Measurements from ENCODE around the gene ADGRL3. TPM values are rescaled to one million over a fixed set of nuclear protein-coding genes. Genes with fewer than 3 reads are reported as not detected.
"Not testable (repeated sequence)": the region's sequence is repeated elsewhere in the genome, so short reads cannot be mapped to it uniquely, and the experiment has no call there.

ADGRL3 gene
- total RNA-seq, 1 donor from 2014 or later, result 44.8 TPM

DNA sequence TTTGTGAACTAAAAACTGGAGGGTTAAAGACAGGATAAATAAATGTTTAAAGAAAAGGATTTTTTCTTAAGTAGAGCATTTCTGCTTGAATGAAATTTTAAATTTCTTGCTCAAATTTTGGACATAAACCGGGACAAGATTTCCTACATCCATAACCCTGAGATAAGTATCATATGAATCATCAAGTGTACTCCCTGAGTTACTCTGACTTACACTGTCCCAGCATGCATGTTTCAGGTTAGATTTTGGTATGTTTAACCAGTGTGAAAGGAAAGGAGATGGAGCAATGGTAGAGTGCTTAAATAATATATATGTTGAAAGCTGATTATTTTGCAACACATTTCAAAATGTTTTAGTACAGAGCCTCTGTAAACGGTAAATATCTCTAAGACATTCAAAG is 175.2 kb downstream of the ADGRL3 start:
- no peak overlapping the region for H3K4me3 Mint-ChIP-seq (ENCODE audit: unreplicated experiment)
- DNase-seq (ENCODE audit: low spot score), result no peak
- H3K27me3 Mint-ChIP-seq (ENCODE audit: unreplicated experiment), result no peaks in the 10 kb centered on the region
- H3K4me1 Mint-ChIP-seq (ENCODE audit: unreplicated experiment), result peaks cover 3% of the 10 kb centered on the region
- H3K36me3 Mint-ChIP-seq (ENCODE audit: low read depth, unreplicated experiment), result no peaks in the 10 kb centered on the region
- no peaks in the 10 kb centered on the region for H3K9me3 Mint-ChIP-seq (ENCODE audit: unreplicated experiment)
- TF ChIP-seq, protein P1, sequence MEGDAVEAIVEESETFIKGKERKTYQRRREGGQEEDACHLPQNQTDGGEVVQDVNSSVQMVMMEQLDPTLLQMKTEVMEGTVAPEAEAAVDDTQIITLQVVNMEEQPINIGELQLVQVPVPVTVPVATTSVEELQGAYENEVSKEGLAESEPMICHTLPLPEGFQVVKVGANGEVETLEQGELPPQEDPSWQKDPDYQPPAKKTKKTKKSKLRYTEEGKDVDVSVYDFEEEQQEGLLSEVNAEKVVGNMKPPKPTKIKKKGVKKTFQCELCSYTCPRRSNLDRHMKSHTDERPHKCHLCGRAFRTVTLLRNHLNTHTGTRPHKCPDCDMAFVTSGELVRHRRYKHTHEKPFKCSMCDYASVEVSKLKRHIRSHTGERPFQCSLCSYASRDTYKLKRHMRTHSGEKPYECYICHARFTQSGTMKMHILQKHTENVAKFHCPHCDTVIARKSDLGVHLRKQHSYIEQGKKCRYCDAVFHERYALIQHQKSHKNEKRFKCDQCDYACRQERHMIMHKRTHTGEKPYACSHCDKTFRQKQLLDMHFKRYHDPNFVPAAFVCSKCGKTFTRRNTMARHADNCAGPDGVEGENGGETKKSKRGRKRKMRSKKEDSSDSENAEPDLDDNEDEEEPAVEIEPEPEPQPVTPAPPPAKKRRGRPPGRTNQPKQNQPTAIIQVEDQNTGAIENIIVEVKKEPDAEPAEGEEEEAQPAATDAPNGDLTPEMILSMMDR (IDR thresholded peaks at IDR 0.05; ENCODE audit: unreplicated experiment), result no peak
- no peak overlapping the region for H3K27ac Mint-ChIP-seq (ENCODE audit: unreplicated experiment)

- TF ChIP-seq, protein P1 (IDR thresholded peaks at IDR 0.05; ENCODE audit: unreplicated experiment), result no peak
- no peaks in the 10 kb centered on the region for H3K36me3 Mint-ChIP-seq (ENCODE audit: low read depth, unreplicated experiment)
Measured at GRCh38 chr4:61376301-61376700, 176.2 kb downstream of the ADGRL3 start.

DNA sequence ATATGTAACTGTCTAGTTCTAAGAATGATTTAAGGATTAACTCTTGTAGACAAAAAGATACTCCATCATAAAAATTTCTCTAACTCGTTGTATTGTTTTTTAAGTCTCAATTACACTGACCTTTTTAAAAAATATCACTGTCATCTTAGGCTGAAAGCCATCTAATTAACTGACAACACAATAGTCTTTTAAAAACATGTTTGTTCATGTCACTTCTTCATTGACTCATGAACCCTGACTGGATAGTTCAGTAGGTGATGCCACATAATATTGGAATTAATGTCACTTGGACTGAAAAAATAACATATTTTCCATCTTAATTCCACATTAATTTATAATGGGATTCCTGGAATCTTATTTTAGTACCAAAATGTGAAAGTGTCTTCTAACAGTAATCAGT is 179.3 kb downstream of the ADGRL3 start:
- Mint-ChIP-seq H3K27me3 (ENCODE audit: unreplicated experiment) (peaks cover 1% of the 10 kb centered on the region), H3K4me3 (ENCODE audit: unreplicated experiment) (no peak overlapping the region)

More at GRCh38 chr4:61376301-61376700, 176.2 kb downstream of the ADGRL3 start:
- no peak overlapping the region for H3K4me3 Mint-ChIP-seq (ENCODE audit: unreplicated experiment)
- peaks cover 3% of the 10 kb centered on the region for H3K4me1 Mint-ChIP-seq (ENCODE audit: unreplicated experiment)
- no peak overlapping the region for H3K27ac Mint-ChIP-seq (ENCODE audit: unreplicated experiment)
- no peak for DNase-seq (ENCODE audit: low spot score)
- H3K27me3 Mint-ChIP-seq (ENCODE audit: unreplicated experiment), result peaks cover 1% of the 10 kb centered on the region
- H3K9me3 Mint-ChIP-seq (ENCODE audit: unreplicated experiment), result no peaks in the 10 kb centered on the region

GRCh38 chr4:61380865-61381264 is 180.7 kb downstream of the ADGRL3 start:
- H3K4me1 Mint-ChIP-seq (ENCODE audit: unreplicated experiment), result no peaks in the 10 kb centered on the region
- no peak for DNase-seq (ENCODE audit: low spot score)
- TF ChIP-seq, protein P1 (IDR thresholded peaks at IDR 0.05; ENCODE audit: unreplicated experiment), result no peak
- H3K36me3 Mint-ChIP-seq (ENCODE audit: low read depth, unreplicated experiment), result no peaks in the 10 kb centered on the region
- H3K27ac Mint-ChIP-seq (ENCODE audit: unreplicated experiment), result no peak overlapping the region
- no peak overlapping the region for H3K4me3 Mint-ChIP-seq (ENCODE audit: unreplicated experiment)
- peaks cover 1% of the 10 kb centered on the region for H3K27me3 Mint-ChIP-seq (ENCODE audit: unreplicated experiment)
- H3K9me3 Mint-ChIP-seq (ENCODE audit: unreplicated experiment), result no peaks in the 10 kb centered on the region

More for the DNA sequence above, 179.3 kb downstream of the ADGRL3 start:
- TF ChIP-seq, protein P1 (IDR thresholded peaks at IDR 0.05; ENCODE audit: unreplicated experiment), result no peak
- Mint-ChIP-seq H3K36me3 (ENCODE audit: low read depth, unreplicated experiment) (no peaks in the 10 kb centered on the region), H3K27ac (ENCODE audit: unreplicated experiment) (no peak overlapping the region), H3K9me3 (ENCODE audit: unreplicated experiment) (no peaks in the 10 kb centered on the region), H3K4me1 (ENCODE audit: unreplicated experiment) (peaks cover 1% of the 10 kb centered on the region)
- no peak for DNase-seq (ENCODE audit: low spot score)

DNA sequence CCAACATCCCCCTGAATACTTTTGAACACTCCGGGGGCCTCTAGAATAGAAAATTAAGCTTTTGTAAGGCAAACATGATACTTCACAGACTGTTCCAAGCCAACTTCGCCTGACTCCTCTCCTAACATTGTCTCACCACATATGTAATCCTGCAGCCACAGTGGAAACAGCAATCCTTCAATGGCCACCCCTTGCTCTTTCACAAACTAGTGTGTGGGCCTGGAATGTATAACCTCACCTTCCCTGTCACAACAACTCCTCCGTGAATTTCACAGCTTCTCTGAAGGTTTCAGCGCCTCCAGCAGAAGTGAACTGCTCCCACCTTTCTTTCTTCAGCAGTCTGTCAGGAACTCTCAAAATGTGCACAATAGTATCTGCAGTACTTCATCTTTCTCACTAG is 185.1 kb downstream of the ADGRL3 start:
- H3K9me3 Mint-ChIP-seq (ENCODE audit: unreplicated experiment), result no peaks in the 10 kb centered on the region
- H3K36me3 Mint-ChIP-seq (ENCODE audit: low read depth, unreplicated experiment), result no peaks in the 10 kb centered on the region
- H3K4me3 Mint-ChIP-seq (ENCODE audit: unreplicated experiment), result no peak overlapping the region
- TF ChIP-seq, protein P1 (IDR thresholded peaks at IDR 0.05; ENCODE audit: unreplicated experiment), result no peak
- H3K27ac Mint-ChIP-seq (ENCODE audit: unreplicated experiment), result no peak overlapping the region
- peaks cover 1% of the 10 kb centered on the region for H3K27me3 Mint-ChIP-seq (ENCODE audit: unreplicated experiment)
- H3K4me1 Mint-ChIP-seq (ENCODE audit: unreplicated experiment), result no peaks in the 10 kb centered on the region
- no peak for DNase-seq (ENCODE audit: low spot score)

GRCh38 chr4:61387372-61387771 is 187.2 kb downstream of the ADGRL3 start:
- not testable (repeated sequence) for DNase-seq (ENCODE audit: low spot score); H3K9me3 Mint-ChIP-seq (ENCODE audit: unreplicated experiment); H3K27ac Mint-ChIP-seq (ENCODE audit: unreplicated experiment); H3K27me3 Mint-ChIP-seq (ENCODE audit: unreplicated experiment); H3K4me3 Mint-ChIP-seq (ENCODE audit: unreplicated experiment); H3K36me3 Mint-ChIP-seq (ENCODE audit: low read depth, unreplicated experiment); H3K4me1 Mint-ChIP-seq (ENCODE audit: unreplicated experiment)

All from endothelial cell (in vitro differentiated cells).